ENCODE data around the gene RNASEH2B. TPM values are rescaled to one million over a fixed set of nuclear protein-coding genes. Genes with fewer than 3 reads are reported as not detected.

Gene RNASEH2B
- total RNA-seq, 1 experiment from 2014 or later: 53.3 TPM

DNA sequence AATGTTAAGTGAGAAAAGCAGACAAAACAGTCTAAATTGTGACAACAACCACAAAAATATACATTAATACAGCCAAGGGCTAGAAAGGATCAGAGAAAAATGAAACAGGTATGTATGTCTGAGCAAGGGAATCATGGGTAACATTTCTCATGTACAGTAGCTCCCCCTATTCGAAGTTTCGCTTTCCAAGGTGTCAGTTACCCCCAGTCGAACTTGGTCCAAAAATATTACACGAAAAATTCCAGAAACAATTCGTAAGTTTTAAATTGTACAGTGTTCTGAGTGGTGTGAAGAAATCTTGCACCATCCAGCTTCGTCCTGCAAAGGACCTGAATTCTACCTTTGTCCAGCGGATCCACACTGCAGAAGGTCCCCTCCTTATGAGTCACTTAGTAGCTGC is 1.8 kb upstream of the RNASEH2B start:
- DNase-seq (ENCODE audit: low spot score): no peak

DNA sequence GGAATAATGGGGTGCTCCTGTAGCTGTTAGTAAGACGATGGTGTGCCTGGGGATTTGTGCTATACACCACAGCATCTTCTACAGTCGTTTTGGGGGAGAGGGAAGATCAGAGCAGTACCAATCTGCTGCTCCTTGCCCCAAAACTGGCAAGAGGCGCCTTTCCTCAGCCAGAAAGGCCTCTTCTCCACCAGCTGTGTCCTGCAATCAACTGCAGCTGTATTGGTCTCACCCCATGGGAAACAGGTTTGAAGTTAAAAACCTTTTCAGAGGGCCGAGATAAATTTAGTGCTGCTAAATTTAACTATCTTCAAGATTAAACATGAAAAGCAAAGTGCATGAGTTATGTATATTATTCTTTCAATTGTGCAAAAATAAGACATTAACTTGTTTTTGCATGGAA is 1.2 kb upstream of the RNASEH2B start:
- no peak for DNase-seq (ENCODE audit: low spot score)

DNA sequence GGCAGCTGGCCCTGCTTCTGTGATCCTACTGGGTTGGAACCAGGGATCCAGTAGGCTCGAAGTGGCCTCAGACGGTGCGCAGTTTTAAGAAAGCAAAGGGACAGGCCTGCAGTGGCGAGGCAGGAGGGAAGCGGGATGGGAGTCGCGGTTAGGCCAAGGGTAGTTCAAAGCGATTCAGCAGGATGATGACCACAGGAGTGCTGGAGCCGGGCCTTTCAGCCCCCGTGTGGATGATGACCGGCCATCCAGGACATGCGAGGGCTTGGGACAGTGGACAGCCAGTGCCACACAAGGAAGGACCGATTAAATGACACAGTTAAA is 854 bp downstream of the RNASEH2B start:
- DNase-seq (ENCODE audit: low spot score): peak; percentile 19

DNA sequence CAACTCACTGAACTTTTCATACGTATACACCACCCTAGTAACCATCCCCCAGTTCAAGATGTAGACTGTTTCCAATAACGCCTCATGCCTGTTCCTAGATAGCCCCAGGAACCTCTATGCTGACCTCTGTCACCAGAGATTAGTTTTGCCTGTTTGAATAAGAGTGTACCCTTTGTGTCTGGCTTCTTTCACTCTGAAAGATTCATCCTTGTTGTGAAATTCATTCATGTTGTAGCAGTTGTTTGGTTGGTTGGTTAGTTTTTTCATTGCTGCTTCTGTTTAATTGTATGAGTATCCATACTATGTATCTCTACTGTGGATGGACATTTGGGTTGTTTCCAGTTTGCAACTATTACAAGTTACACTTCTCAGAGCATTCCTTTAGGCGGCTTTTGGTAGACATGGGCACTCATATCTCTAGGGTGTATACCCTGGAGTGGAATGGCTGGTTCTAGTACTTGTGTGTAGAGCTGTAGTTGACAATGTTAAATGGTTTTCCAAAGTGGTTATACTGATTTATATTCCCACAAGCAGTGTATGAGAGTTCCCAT is 1.6 kb downstream of the RNASEH2B start:
- no peak for DNase-seq (ENCODE audit: low spot score)

DNA sequence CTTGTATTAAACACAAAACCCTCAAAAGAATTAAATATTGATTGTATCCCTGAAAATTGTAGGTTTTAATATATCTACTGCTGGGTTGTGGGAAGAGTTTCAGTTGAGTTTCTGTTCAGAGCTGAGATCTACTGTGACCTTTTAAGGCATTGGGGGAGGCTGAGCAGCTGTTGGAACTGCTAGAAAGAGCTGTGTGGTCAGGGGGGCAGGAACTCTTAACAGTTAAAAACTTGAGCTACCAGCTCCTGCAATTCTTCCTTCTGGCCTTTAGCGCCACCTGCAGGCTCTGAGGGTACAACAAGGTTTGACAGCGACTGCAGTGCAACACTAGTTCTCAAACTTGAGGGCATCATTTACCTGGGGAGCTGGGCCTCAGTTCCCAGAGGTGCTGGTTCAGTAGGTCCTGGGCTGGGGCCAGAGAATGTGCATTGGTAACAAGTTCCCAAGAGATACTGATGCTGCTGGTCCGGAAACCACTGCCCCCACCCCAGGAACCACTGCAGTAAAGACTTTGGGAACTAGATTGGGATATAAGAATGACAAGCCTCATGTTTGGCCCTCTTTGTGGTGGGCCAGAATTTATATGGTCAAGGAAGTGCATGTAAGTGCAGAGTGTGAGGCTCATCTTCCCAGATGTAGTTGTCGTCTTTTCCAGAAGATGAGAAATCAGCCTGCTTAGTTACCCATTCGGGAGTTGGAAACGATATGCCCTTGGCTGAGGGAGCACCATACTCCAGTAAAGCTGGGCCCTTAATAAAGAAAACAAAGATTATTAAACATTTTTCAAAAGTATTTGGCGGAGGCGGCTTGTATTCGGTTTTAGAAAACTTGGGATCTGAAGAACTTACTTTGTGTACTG is 2.6 kb downstream of the RNASEH2B start:
- peak; percentile 87 for DNase-seq (ENCODE audit: low spot score)

DNA sequence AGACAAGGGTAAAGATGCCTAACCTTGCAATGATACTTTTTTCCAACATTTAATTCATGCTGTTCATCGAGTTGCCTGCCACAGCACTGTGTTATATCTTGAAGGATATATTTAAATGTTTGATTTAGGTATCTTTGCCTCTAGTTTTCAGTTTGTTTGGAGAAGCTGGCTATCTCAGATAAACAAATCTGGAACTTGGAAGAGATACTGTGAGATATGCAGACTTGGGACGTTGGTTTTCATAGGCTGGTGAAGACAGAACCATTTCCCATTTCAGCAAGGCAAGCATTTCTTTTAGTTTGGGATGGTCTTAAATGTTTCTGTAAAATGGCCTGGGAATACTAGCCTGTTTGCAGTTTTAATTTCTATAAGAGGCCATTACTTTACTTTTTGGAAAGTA is 3.3 kb downstream of the RNASEH2B start:
- DNase-seq (ENCODE audit: low spot score): no peak

DNA sequence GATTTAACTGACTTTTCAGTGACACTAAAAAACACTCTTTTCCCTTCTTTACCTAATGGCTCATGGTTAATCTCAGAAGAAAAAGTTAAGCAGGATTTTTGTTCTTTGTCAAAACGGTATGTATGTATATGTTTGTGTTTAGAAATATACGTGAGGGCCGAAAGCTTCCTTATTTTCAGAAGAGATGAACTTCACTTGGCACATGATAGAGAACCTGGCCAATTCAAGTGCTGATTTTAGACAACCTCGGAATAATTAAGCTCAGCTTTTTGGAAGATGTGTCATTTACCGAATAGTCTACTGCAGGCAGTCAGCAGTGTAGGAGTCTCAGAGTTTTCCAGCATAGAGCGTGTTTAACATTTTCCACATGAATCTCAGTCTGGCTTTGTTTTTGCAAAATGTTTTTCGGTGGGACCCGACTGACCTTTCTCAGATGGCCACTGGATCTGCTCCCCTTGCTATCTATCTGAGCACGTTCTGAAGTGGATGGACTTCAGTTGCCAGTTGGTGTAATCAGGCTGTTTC is 4.6 kb downstream of the RNASEH2B start:
- no peak for DNase-seq (ENCODE audit: low spot score)

DNA sequence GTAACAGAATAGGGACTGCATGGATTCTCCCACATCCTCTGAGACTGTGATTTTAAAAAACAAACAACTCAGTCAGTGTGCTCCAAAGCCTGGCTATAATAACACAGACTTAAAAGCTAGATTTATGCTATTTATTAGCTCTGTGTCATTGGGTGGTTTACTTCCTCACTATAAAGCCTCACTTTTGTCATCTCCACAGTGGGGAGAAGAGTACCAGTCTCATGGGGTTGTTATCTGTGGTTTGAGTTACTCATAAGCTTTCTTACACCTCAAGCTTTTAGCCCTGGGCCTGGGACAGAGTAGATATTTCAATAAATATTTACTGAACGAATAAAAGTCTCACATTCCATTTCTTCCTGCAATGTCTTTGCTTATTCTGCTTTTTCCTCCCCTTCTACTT is 5.3 kb downstream of the RNASEH2B start:
- peak; percentile 10 for DNase-seq (ENCODE audit: low spot score)

DNA sequence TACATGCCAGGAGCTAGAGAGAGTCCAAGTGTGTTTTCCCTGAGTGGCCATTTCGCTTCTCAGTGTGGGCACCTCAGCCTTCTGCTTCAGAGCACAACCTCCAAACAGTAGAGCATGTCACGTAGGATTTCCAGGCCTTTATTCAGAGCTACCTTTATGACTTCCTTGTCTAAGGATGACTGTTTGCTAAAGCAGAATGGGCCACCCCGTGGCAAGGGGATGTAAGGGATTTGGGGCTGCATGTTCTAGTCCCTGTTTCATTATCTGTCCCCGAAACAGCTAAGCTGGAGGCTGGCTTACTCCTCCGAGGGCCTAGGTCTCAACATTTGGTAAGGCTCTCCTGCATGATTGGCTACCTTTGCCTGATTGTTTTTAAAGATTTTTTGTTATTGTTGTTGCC is 6.0 kb downstream of the RNASEH2B start:
- no peak for DNase-seq (ENCODE audit: low spot score)

DNA sequence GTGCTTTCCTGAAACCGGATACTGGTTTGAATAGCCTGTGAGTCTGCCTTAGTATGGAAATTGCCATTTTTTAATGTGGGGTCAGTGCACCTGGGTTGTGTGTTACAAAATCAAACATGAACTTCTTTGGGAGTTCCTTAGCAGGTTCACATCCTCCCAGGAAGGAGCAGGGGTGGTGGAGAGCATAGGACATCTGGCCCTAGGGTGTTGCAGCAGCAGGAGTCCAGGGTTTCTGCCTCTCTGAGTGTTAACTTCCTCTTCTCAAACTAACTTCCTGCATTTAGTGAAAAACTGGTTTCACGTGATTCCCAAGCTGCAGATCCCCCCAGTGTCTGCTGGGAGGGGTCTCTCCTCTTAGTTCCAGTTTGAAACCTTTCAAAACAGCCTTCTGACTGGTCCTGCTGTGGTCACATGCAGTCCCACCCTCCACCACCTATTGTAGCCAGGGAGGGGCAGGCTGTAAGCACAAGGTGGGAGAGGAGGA is 7.2 kb downstream of the RNASEH2B start:
- no peak for DNase-seq (ENCODE audit: low spot score)

DNA sequence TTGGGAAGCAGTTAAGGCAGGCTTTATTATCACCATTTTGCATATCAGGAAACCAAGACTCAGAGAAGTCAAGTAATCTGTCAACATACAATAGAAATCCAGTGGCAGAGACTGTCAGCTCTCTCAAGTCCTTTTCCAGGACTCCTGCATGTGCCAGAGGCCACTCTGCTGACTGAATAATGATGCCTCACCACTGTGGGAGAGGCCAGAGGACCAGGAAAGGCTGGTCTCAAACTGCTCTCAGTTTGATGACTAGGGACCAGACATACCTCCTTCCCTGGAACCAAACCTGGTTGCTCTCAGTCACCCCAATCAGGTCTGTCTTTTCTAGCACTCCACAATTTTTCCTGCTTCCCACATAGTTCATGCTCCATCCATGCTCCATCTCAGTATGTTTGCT is 8.0 kb downstream of the RNASEH2B start:
- no peak for DNase-seq (ENCODE audit: low spot score)

DNA sequence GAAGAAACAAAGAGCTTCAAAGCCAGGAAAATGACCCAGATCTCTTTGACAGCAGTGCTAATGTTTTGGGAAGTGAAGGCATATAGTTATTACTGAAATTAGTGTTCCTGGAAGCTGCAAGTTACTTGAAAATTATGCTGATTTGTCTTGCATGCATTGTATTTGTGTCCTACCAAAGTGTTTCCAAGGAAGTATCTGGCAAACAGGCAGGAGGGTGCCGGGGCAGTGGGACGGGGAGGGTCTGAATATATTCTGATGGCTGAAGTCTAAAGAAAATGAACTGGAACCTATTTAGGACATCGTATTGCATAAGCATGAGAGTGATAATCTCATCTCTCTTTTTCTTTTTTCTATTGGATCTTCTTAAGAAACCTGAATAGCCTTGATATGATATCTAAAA is 9.0 kb downstream of the RNASEH2B start:
- no peak for DNase-seq (ENCODE audit: low spot score)

DNA sequence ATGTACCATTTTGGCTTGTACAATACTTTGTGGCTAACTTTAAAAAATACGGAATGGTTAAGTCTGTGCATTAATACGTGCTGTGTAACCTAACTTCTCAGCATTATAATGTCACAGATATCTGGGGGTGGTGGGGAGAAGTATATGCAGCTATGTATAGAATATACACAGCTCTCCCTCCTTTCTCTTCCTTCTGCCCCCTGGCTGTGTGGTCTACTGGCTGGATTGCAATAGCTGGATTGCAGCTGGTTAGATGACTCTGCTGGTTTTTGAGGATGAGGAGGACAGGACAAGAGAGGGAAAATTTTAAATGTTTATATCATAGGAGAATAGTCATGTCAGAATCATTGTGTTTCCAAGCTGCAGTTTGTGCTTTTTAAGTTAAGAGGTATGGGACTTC is 9.7 kb downstream of the RNASEH2B start:
- no peak for DNase-seq (ENCODE audit: low spot score)

DNA sequence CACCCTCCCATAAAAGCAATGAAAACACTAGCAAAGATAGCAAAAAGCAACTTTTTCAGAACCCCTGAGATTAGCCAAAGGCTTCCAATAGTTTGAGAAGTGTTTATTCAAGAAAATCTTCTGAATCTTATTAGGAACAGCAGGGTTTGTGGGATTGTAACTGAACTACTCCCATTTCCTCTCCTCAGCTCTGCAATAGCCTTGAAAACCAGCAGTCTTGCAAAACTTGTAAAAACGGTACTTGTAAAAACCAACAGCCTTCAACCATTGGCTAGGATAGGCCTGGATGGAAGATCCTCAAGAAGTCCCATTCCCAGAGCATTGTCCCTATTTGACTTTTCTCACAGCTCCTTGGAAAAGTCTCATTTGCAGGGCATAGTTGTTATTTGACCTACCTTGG is 12.1 kb downstream of the RNASEH2B start:
- DNase-seq (ENCODE audit: low spot score): no peak

DNA sequence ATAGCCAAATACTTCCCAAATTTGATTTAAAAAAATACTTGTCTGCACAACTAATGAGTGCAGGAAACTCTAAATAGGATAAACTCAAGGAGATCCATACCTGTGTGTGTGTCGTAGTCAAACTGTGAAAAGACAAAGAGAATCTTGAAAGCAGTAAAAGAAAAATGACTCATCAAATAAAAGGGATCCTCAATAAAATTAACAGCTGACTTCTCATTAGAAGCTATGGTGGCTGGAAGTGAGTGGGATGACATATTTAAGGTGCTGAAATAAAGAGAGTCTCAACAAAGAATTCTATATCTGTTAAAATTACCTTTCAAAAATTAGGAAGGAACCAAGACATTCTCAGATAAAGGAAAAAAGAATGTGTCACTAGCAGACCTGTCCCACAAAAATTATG is 13.7 kb downstream of the RNASEH2B start:
- DNase-seq (ENCODE audit: low spot score): no peak

DNA sequence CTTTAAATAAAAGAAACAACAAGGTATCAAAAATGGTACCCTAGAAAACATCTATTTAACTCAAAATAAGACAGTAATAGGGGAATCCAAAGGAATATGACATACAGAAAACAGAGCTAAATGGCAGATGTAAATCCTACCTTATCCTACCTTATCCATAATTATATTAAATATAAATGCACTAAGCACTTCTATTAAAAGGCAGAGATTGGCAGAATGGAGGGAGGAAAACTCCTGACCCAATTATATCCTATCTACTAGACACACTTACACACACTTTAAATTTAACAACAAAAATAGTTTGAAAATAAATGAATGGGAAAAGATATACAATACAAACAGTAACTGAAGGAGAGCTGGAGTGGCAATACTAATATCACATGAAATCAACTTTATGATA is 14.4 kb downstream of the RNASEH2B start:
- no peak for DNase-seq (ENCODE audit: low spot score)

DNA sequence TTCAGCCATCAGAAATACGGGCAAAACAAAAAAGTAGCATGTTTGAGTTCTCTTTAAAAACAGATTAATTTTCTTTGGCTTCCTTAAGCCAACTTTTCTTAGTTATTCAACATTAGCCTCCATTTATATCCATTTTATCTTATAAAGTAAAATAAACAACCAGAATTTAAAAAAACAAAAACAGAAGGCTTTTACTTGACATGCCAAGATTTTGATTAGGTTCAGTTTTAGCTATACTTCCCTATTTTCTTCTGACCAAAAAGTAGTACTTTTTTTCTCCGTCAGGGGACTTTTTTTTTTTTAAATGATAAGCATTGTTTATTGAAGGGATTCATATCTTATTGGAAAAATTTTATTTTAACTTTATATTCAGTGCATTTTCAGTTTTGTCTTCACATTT is 18.1 kb downstream of the RNASEH2B start:
- DNase-seq (ENCODE audit: low spot score): no peak

DNA sequence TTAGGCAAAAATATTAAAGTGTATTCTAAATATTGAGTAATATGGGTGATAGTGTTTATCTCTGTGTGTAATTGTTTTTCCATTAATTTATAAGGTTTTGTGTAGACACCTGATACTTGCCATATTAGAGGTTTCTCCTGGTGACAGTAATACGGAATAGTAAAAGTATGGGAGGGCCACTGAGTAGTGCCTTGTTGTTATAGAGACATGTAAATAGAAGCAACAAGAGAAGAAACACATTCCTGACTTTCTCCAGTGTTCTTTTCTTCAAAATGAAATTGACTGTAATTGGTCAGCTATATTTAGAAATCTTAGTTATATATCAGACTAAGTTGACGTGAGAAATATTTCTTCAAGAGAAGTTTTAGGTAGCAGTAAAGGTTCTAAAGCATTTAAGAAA is 18.5 kb downstream of the RNASEH2B start:
- DNase-seq (ENCODE audit: low spot score): no peak

DNA sequence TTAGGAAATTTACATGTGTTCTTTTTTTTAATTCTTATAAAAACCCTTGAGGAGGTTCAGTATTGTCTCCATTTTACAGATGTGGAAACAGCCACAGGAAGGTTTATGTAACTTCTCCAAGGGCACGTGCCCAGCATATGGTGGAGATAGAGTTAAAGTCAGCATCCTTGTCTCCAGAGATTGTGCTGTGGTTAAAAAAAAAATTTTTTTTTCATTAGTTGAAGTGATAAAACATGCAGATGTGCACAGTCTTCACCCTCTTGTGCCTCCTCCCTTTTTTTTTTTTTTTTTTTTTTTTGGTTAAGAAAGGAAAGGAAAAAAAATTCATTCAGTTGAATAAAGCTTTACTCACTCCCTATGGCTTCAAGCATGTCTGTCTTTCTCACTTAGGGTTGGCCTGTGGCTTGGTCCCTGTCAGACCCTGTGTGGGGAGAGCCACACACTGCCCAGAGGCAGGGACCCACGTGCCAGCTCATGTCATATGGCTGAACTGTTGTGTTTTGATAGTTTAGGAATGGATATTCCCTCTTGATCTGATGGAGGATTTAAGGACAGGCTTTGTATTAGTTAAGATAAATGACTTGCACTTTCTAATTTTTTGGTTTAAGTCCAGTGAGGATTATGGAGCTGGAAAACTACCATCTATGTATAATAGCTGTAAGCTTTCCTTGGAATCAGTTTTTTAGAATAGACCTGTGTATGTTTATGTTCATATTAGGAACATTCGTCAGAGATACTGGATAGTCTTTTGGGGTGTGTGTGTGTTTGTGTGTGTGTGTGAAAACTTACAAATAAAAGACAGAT is 19.3 kb downstream of the RNASEH2B start:
- no peak for DNase-seq (ENCODE audit: low spot score)

DNA sequence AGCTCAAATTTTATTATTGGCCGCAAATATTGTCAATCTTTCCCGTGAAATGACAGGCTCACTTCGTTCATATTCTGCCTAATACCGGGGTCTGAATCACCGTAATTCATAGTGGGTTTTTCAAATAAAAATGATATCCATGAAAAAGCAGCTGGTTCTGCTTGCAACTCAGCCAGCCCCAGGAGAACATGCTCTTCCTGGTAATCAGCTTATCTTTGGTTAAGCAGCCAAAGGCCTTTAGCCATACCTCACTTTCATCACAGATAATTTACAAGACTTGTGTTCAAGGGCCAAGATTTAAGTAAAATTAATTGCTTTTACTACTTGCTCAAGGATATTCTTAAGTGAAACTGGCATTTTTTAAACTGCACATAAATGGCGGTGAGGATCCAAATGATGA is 22.5 kb downstream of the RNASEH2B start:
- DNase-seq (ENCODE audit: low spot score): no peak

DNA sequence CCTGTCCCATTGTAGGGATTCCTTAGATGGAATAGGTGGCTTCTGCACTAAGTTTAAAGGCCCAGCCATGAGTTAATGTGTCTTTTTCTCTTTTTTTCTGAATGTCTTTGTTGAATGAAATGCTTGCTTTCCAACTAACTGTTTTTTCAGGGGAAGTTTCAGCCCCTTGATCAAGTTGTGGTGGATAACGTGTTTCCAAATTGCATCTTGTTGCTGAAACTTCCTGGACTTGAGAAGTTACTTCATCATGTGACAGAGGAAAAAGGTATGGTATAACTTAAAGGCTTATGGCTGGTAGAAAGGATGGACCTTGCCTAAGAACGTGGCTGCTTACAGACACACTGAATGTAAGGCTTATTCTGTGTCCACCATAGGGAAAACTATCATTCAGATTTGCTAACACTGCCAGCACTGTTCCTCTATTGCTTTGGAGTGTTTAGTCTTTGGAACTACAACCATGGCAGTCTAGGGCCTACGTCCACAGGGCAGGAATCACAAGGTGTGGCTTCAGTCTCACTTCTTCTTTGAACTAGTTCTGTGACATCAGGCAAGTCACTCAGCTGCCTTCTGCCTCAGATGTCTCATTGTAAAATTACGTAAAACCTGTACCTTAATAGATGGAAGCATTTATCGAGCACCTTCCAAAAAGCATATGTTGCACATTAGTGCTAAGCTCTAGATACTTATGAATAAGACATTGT is 25.3 kb downstream of the RNASEH2B start:
- no peak for DNase-seq (ENCODE audit: low spot score)

DNA sequence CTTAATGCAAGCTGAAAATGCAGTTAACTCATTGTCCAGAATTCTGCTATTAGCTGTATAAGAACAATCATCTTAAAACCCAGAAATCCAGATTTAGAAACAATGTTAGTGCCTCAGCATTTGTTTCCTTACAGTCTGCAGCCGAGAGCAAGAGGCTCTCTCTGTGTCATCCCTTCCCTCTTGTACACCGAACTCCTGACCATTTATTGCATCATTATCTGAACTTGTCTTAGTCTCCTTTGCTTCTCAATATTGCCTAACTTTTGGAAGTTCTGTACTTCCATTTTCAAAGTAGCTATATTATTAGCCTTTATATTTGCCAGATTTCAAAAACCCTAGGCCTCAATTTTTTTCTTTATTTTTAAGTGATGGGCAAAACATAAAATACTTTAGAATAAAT is 27.1 kb downstream of the RNASEH2B start:
- no peak for DNase-seq (ENCODE audit: low spot score)
